GM10266 (cell line): Measurements from ENCODE around the gene PSD2.

Source experiments
- DNase-seq: peaks from one replicate; pipeline ENCODE4 v3.0.0; 2012; ENCODE audit errors: extremely low spot score
- TF ChIP-seq, protein P1 (sequence below): IDR thresholded peaks from 2 replicates; pipeline ENCODE4 v1.5.1; 2012; ENCODE audit warnings: mild to moderate bottlenecking, low read depth; ENCODE audit not compliant: control insufficient read depth, insufficient read depth; ENCODE audit errors: missing control alignments

PSD2 gene

DNA sequence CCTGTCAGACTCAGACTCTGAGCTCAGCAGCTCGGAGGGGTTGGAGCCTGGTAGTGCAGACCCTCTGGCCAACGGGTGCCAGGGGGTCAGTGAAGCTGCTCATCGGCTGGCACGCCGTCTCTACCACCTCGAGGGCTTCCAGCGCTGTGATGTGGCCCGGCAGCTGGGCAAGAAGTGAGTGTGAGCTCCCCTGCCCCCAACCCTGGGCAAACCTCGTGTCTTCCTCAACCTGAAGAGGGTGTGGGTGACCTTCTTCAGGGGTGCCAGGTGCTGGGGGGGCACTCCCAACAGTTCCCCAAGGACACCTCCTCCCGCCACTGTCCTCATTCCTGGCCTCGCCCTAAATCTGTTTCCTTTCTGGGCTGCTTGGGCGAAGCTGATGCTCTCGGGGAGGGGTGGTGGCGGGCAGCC lies 18.6 kb downstream of the PSD2 start:
- no peak for DNase-seq
- TF ChIP-seq, protein P1, sequence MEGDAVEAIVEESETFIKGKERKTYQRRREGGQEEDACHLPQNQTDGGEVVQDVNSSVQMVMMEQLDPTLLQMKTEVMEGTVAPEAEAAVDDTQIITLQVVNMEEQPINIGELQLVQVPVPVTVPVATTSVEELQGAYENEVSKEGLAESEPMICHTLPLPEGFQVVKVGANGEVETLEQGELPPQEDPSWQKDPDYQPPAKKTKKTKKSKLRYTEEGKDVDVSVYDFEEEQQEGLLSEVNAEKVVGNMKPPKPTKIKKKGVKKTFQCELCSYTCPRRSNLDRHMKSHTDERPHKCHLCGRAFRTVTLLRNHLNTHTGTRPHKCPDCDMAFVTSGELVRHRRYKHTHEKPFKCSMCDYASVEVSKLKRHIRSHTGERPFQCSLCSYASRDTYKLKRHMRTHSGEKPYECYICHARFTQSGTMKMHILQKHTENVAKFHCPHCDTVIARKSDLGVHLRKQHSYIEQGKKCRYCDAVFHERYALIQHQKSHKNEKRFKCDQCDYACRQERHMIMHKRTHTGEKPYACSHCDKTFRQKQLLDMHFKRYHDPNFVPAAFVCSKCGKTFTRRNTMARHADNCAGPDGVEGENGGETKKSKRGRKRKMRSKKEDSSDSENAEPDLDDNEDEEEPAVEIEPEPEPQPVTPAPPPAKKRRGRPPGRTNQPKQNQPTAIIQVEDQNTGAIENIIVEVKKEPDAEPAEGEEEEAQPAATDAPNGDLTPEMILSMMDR = no peak

DNA sequence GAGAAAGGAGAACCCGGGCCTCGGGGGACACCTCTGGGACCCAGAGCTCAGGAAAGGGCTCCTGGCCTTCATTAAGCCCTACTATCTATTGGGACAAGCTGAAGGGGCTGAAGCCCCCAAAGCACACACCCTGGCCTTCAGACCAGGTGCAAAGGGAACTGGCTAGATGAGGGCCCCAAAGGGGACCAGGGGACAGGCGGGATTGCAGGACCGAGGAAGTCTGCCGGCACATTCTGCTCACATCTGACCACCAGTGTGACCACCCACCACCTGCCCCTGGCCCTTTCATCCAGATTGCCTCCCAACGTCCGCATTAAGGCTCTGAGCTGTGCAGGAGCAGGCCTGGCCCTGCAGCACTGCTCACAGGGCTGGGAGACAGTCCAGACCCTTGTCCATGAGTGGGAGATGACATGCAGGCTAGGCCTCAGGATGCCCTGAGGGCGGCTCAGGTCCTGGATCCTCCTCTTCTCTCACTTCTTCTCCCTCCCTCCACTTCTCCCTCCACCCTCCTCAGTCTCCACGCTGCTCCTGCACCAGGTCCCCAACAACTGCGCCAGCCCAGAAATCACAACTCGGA lies 19.2 kb downstream of the PSD2 start:
- TF ChIP-seq, protein P1 = no peak
- no peak for DNase-seq

GRCh38 chr5:139816566-139816965 lies 21.0 kb downstream of the PSD2 start:
- DNase-seq = no peak
- TF ChIP-seq, protein P1 = no peak

GRCh38 chr5:139817362-139817761 lies 21.8 kb downstream of the PSD2 start:
- TF ChIP-seq, protein P1 = no peak
- DNase-seq = no peak

DNA sequence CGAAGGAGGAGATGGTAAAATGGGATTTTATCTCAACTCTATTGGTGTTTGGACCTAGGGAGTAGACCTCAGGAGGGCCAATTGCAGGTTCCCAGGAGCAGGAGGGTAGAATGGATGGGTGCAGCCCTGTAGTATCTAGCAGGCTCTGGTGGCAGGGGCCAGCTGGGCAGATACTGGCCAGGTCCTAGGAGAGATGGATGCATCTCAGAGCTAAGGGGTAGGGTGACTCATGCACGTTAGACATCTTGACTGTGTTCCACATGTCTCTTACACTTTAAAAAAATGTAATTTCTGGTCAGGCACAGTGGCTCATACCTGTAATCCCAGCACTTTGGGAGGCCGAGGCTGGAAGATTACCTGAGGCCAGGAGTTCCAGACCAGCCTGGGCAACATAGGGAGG lies 22.4 kb downstream of the PSD2 start:
- DNase-seq = no peak
- TF ChIP-seq, protein P1 = no peak

GRCh38 chr5:139820130-139820529 lies 24.5 kb downstream of the PSD2 start:
- TF ChIP-seq, protein P1 = no peak
- DNase-seq = no peak

DNA sequence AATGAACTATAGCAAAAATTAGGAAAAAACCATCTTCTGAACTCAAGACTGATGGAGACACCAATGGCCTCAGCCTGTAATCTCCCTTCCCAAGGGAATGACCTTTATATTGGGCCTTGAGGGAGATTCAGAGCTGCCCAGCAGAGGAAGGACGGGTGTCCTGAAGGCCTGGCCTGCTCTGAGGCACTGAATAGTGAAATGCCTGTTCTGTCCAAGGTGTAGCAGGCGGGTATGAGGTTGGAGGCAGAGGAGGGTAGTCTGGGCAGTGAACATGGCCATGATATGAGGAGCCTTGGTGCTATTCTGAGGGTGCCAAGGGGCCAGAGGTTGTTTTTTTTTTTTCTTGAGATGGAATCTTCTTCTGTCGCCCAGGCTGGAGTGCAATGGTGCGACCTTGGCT lies 25.0 kb downstream of the PSD2 start:
- DNase-seq = no peak
- TF ChIP-seq, protein P1 = no peak
